Esophagus muscularis mucosa (tissue), 4 donors: ENCODE results near the gene CDX1. TPM values are rescaled to one million over a fixed set of nuclear protein-coding genes. Genes with fewer than 3 reads are reported as not detected.
A peak's percentile ranks its signal among the peaks of the same experiment; 100 is the strongest.

ENCODE experiments used
- DNase-seq: peaks from one replicate; pipeline ENCODE4 v3.0.0-alpha.2; 2017; ENCODE audit errors: extremely low spot score
- H3K27ac ChIP-seq, 4 donors: fragments of 200-600 bp; sonication (generic); replicated peaks in 1 of 4; 1 replicate in 3 of 4; 2 replicates in 1 of 4; pipeline ENCODE4 v1.5.1; 2016 to 2019; ENCODE audit warnings: mild to moderate bottlenecking in 1 of 4
- H3K27me3 ChIP-seq, 4 donors: fragments of 200-600 bp; sonication (generic); one replicate each; pipeline versions ENCODE4 v1.5.1 to v1.6.0; 2016 to 2019
- H3K36me3 ChIP-seq, 4 donors: fragments of 200-600 bp; sonication (generic); one replicate each; pipeline ENCODE4 v1.5.1; 2016 to 2019
- H3K4me1 ChIP-seq, 4 donors: fragments of 200-600 bp; sonication (generic); one replicate each; pipeline ENCODE4 v1.5.1; 2016 to 2019
- H3K4me3 ChIP-seq, 4 donors: fragments of 200-600 bp; sonication (generic); 1 replicate in 2 of 4; 2 replicates in 2 of 4; pipeline ENCODE4 v1.5.1; 2016 to 2019; ENCODE audit warnings: mild to moderate bottlenecking in 4 of 4, moderate library complexity in 1 of 4
- H3K9me3 ChIP-seq, 4 donors: fragments of 200-600 bp; sonication (generic); 1 replicate in 3 of 4; 2 replicates in 1 of 4; pipeline ENCODE4 v1.5.1; 2016 to 2019
- EP300 ChIP-seq: sonication (generic); formaldehyde crosslinking; IDR thresholded peaks from one replicate; pipeline ENCODE4 v1.6.1; 2017; ENCODE audit warnings: antibody characterized with exemption
- POLR2A ChIP-seq: fragments of 450-650 bp; IDR thresholded peaks from one replicate; pipeline ENCODE4 v1.6.1; 2017; ENCODE audit warnings: antibody characterized with exemption, moderate library complexity, mild to moderate bottlenecking, low read depth
- POLR2AphosphoS5 ChIP-seq, 2 donors: sonication (generic); formaldehyde crosslinking; IDR thresholded peaks; one replicate each; pipeline ENCODE4 v1.6.1; 2017; ENCODE audit warnings: antibody characterized with exemption in 2 of 2
- WGBS: methylation state at CpG from one replicate; pipeline ENCODE4 v1.1.5; 2018; 5-methylcytosine and 5-hydroxymethylcytosine counted together
- intact Hi-C: fragments of 100-400 bp; cut with DNase I; formaldehyde crosslinking; loops from one replicate; pipeline ENCODE4 v1.15.1; 2023
- total RNA-seq, 4 donors: library from RNA; depleted of rRNA; stranded (reverse); fragments of >200 nt; gene quantifications; one replicate each; pipeline versions ENCODE4 v1.1.0 to v1.2.1, GENCODE V29; 2016
- TF ChIP-seq, protein P1 (sequence below), 3 experiments: fragments of 200-600 bp in 2 of 3; fragments of 450-650 bp in 1 of 3; sonication (generic) in 2 of 3; IDR thresholded peaks; one replicate each; pipeline ENCODE4 v1.5.1; 2017 to 2019; ENCODE audit warnings: antibody characterized with exemption in 3 of 3, mild to moderate bottlenecking in 2 of 3, moderate library complexity in 1 of 3

Gene CDX1
- total RNA-seq, 4 donors from 2014 or later, result 0.23 TPM; not detected in 3

DNA sequence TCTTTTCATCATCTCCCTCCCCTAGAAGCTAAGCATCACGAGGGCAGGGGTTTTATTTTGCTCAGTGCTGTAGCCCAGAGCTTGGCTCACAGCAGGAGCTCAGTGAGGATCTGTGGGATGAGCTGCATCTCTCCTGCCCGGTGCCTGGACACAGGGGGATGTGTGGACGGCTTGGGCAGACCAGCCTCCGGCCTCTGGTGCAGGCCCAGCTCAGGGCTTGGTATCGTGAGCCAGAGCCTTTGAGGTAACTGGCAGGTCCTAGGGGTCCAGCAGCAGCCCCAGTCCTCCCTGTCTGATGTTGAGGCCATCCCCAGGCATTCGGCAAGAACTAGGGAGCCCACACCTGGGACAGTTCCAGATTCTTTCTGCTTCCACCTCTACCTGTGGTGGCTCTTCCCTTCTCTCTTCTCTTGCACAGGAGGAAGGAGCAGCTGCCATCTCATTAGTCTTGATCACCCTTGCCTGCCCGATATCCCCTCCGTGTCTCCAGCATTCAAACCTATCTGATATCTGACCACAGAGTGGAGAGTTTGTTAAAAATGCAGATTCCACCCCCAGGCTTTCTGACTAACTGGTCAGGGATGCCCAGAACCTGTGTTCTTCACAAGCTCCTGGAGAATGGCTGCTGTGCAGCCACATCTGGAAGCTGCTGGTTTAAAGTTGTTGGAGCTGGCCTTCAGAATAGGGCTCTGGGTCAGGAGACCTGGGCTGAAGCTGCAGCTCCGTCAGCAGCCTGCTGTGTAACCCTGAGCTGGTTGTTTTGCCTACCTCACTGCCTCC is 15.4 kb downstream of the CDX1 start:
- peaks cover 19 to 32% (median 29%) of the 10 kb centered on the region in 4 donors for H3K4me1 ChIP-seq
- H3K36me3 ChIP-seq, result no peaks in the 10 kb centered on the region
- no peak for TF ChIP-seq EP300
- TF ChIP-seq, protein P1, sequence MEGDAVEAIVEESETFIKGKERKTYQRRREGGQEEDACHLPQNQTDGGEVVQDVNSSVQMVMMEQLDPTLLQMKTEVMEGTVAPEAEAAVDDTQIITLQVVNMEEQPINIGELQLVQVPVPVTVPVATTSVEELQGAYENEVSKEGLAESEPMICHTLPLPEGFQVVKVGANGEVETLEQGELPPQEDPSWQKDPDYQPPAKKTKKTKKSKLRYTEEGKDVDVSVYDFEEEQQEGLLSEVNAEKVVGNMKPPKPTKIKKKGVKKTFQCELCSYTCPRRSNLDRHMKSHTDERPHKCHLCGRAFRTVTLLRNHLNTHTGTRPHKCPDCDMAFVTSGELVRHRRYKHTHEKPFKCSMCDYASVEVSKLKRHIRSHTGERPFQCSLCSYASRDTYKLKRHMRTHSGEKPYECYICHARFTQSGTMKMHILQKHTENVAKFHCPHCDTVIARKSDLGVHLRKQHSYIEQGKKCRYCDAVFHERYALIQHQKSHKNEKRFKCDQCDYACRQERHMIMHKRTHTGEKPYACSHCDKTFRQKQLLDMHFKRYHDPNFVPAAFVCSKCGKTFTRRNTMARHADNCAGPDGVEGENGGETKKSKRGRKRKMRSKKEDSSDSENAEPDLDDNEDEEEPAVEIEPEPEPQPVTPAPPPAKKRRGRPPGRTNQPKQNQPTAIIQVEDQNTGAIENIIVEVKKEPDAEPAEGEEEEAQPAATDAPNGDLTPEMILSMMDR (IDR thresholded peaks at IDR 0.05), result no peak
- no peak for DNase-seq
- H3K27ac ChIP-seq, result peak overlapping the region in 1 of 4 donors; percentile 65
- no peaks in the 10 kb centered on the region for H3K9me3 ChIP-seq
- intact Hi-C loops, result no loop called here
- no peaks in the 10 kb centered on the region for H3K27me3 ChIP-seq
- 91% methylated on average over 5 of the region's 9 CpGs for WGBS
- no peak overlapping the region for H3K4me3 ChIP-seq

DNA sequence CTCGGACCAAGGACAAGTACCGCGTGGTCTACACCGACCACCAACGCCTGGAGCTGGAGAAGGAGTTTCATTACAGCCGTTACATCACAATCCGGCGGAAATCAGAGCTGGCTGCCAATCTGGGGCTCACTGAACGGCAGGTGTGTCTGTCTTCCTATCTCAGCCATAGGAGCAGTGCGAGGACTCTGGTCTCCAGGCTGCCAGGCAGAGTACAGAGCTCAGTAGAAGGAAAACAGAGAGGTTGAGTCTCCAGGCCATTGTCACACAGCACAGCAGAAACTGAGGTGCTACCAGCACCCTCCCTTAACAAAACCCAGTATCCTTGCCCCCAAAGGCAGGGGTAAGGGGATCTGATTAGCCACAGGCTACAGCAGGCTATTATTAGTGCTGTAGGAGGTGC is 16.2 kb downstream of the CDX1 start:
- H3K9me3 ChIP-seq, result no peaks in the 10 kb centered on the region
- 97% methylated on average over 10 of the region's 10 CpGs for WGBS
- H3K4me1 ChIP-seq, result peaks cover 19 to 32% (median 29%) of the 10 kb centered on the region in 4 donors
- TF ChIP-seq EP300, result no peak
- no peak for TF ChIP-seq POLR2A
- TF ChIP-seq POLR2AphosphoS5 (IDR thresholded peaks at IDR 0.05), result no peak
- TF ChIP-seq, protein P1 (IDR thresholded peaks at IDR 0.05), result no peak
- no peak for DNase-seq
- H3K4me3 ChIP-seq, result no peak overlapping the region
- no peaks in the 10 kb centered on the region for H3K36me3 ChIP-seq
- no peaks in the 10 kb centered on the region for H3K27me3 ChIP-seq
- intact Hi-C loops, result no loop called here
- H3K27ac ChIP-seq, result no peak overlapping the region

DNA sequence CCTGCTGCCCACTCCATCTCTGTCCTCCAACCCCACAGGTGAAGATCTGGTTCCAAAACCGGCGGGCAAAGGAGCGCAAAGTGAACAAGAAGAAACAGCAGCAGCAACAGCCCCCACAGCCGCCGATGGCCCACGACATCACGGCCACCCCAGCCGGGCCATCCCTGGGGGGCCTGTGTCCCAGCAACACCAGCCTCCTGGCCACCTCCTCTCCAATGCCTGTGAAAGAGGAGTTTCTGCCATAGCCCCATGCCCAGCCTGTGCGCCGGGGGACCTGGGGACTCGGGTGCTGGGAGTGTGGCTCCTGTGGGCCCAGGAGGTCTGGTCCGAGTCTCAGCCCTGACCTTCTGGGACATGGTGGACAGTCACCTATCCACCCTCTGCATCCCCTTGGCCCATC is 16.9 kb downstream of the CDX1 start:
- no peak for DNase-seq
- intact Hi-C loops, result no loop called here
- Histone ChIP-seq H3K27me3 (peaks cover 0 to 4% (median 0%) of the 10 kb centered on the region in 4 donors), H3K27ac (no peak overlapping the region), H3K36me3 (no peaks in the 10 kb centered on the region), H3K4me3 (no peak overlapping the region), H3K4me1 (peaks cover 19 to 32% (median 29%) of the 10 kb centered on the region in 4 donors), H3K9me3 (no peaks in the 10 kb centered on the region)
- TF ChIP-seq EP300, result no peak
- TF ChIP-seq, protein P1 (IDR thresholded peaks at IDR 0.05), result no peak
- TF ChIP-seq POLR2AphosphoS5 (IDR thresholded peaks at IDR 0.05), result no peak
- no peak for TF ChIP-seq POLR2A
- WGBS, result 95% methylated on average over 12 of the region's 12 CpGs

DNA sequence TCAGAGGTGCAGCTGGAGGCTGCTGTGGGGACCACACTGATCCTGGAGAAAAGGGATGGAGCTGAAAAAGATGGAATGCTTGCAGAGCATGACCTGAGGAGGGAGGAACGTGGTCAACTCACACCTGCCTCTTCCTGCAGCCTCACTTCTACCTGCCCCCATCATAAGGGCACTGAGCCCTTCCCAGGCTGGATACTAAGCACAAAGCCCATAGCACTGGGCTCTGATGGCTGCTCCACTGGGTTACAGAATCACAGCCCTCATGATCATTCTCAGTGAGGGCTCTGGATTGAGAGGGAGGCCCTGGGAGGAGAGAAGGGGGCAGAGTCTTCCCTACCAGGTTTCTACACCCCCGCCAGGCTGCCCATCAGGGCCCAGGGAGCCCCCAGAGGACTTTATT is 17.4 kb downstream of the CDX1 start:
- H3K4me3 ChIP-seq, result no peak overlapping the region
- WGBS, result 94% methylated on average over 2 of the region's 2 CpGs
- DNase-seq, result no peak
- no peaks in the 10 kb centered on the region for H3K9me3 ChIP-seq
- intact Hi-C loops, result no loop called here
- H3K4me1 ChIP-seq, result peaks cover 19 to 32% (median 29%) of the 10 kb centered on the region in 4 donors
- H3K27me3 ChIP-seq, result peaks cover 0 to 9% (median under 1%) of the 10 kb centered on the region in 4 donors
- H3K27ac ChIP-seq, result no peak overlapping the region
- no peak for TF ChIP-seq EP300
- TF ChIP-seq POLR2AphosphoS5 (IDR thresholded peaks at IDR 0.05), result no peak
- TF ChIP-seq POLR2A, result no peak
- H3K36me3 ChIP-seq, result no peaks in the 10 kb centered on the region

DNA sequence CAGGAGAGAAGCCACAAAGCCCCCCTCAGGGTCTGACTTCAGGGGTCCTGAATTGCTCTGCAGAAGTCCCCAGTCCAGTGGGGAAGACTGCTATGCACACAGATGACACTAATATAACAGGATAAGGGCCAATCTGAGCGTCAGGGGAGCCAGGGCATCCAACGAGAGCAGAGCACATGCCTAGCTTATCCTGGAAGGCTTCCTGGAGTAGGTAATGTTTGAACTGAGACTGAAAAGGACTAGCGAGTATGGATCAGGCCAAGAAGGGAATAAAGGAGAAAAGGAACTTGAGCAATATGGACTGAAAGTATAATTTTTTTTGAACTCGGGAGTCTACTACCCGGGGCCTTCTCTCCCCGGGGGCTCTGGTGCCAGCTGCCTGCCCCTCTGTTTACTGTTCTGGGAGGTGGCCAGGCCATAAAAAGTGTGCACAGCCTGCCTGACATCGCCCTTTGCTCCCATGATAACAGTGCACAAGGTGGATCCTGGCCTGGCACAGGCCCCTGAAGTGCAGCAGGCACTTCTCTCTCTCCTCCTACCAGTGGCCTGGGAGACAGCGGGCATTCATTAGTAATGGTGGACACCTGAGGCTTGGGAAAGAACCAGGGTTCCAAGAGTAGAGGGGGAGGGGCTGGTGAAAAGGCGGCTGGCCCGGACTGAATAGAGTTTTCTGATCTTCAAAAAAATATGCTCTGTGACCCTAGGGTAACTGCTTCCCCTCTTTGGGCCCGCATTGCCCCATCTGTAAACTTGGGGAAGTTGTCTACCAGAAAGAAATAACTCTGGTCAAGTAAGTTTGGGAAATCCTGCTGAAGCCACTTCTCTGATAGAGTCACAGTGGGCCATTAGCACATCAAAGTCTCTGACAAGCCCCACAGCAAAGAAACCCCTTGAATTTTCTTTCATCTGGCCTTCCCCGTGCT is 18.7 kb downstream of the CDX1 start:
- Histone ChIP-seq H3K4me1 (peaks cover 17 to 28% (median 27%) of the 10 kb centered on the region in 4 donors), H3K27me3 (peaks cover 0 to 22% (median 12%) of the 10 kb centered on the region in 4 donors), H3K9me3 (no peaks in the 10 kb centered on the region), H3K27ac (no peak overlapping the region), H3K36me3 (no peaks in the 10 kb centered on the region), H3K4me3 (no peak overlapping the region)
- intact Hi-C loops, result no loop called here
- TF ChIP-seq POLR2A (no peak), POLR2AphosphoS5 (IDR thresholded peaks at IDR 0.05) (no peak), EP300 (no peak)
- TF ChIP-seq, protein P1 (IDR thresholded peaks at IDR 0.05), result no peak
- 88% methylated on average over 12 of the region's 12 CpGs for WGBS
- DNase-seq, result no peak
